Kidney glomerular epithelial cell (primary cell): ENCODE measurements around the gene RNF214.
"Not testable (repeated sequence)": the region's sequence is repeated elsewhere in the genome, so short reads cannot be mapped to it uniquely, and the experiment has no call there.

Experiments
- DNase-seq: peaks from one replicate; lab custom pipeline; 2025; lab: John Stamatoyannopoulos, UW

The RNF214 gene

DNA sequence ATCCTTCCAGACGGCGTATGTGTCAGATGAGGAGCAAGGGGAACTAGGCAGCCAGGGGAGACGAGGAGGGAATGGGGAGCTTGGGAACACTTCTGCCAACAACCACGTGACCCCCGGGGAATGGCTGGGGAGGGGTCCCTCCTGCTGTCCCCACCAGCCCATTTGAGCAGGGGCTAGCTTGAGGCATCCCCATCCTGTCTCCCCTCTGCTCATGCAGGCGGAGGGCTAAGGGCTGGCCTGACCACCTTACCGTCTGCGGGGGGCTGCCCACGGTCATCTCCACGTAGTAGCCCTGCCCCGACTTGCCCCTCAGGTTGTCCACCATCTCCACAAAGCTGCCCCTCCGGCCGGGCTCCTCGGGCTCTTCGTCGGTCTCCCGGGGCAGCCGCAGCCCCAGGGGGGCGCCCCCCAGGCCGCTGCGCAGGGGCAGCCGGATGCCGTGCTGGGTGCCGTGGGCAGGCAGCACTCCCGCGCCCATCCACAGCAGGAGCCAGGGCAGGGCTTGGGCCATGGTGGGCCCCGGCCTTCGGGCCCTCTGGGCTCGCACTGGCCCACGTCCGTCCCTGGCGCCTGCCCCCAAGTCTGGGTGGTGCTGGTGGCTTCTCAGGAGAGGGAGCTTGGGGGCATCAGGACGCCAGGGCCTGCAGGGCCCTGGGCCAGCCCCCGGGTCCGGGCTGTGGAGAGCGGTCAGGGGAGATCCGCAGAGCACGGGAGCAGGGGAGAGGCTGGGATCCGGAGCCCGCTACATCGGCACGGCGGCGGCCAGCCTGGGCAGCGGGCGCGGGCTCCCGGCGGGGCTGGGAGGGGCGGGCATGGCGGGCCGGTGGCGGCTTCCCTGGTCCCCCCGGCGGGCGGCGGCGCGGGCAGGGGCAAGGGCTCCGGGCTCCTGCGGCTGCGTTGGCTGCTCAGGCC lies 83.1 kb downstream of the RNF214 start:
- no peak for DNase-seq

DNA sequence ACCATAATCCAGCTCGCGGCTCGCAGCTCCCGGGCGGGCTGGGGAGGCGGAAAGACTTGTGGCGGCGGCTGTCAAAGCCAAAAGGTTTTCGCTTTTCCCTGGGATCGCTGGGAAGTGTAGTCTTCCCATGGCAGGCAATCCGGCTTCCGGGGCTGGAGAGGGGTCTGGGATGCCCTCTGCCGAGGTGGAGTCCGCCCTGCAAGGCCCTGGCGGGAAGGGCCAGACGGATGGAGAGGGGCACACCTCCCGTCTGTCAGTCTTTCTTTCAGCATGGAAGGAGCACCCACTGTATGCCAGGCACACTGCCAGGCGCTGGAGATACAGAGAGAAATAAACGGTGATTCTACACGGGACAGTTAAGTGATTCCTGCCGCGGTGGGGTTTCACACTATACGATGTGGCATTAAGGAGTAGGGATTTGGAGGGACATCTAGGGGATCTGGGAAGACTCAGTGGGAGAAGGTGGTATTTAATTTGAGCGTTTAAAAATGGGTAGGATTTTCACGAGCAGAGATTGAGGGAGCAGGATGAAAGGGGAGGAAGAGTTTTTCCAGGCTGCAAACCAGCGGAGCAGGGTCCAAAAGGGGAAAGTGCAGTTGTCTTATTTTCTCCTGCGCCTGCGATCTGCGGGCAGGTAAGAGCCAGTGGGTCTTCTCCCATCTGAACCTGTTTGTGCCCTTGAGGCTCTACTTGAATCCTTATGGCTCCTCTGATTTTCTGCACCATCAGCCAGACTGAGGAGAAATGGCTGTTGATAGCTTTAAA lies 83.9 kb downstream of the RNF214 start, which contains the start of gene BACE1:
BACE1 (minus strand) TSS at position 60 of the 765 bp plus-strand sequence. CDS start 461 bp downstream, outside the sequence.
- peak; percentile 60 for DNase-seq

DNA sequence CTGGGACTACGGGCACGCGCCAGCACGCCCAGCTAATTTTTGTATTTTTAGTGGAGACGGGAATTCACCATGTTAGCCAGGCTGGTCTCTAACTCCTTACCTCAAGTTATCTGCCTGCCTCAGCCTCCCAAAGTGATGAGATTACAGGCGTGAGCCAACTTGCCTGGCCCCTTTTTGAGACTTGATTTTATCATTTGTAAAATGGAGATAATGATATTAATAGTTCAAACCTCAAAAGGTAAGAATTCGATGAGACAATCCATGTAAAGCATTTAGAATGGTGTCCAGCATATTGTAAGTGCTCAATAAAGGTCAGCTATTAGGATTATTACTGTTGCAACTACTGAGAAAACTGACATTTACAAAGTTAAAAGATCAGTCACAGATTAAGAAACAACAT lies 86.3 kb downstream of the RNF214 start:
- no peak for DNase-seq

DNA sequence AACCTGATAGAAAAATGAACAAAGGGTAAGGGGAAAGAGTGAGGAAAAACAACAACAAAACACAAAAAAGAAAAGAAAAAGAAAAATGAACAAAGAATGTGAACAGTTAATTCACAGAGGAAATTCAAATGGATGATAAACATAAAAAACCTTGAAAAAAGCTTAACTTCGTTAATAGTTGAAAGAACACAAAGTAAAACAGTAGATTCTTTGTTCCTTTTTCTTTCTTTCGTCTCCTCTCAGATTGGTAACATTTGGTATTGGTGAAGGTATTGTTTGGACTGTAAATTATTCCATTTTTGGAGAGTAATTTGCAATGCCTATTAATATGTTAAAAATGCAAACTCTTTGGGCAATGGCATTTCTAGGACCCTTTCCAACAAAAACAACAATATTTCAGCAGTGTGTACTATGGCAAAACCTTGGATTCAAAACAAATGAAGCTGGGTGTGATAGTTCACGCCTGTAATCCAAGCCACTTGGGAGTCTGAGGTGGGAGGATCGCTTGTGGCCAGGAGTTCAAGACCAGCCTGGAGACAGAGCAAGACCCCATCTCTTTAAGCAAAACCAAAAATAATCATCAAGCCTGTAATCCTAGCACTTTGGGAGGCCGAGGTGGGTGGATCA lies 86.9 kb downstream of the RNF214 start:
- DNase-seq = peak; percentile 40

DNA sequence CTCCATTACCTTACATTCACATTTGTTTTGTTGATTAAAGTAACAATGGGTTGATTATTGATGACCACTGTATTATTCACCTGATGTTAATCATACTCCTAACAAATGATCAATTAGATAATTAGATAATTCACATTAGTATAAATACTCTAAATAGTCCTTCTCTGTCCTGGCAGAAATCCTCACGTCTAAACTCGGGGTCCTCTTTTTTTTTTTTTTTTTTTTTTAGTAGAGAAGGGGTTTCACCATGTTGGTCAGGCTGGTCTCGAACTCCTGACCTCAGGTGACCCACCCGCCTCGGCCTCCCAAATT lies 94.7 kb downstream of the RNF214 start:
- not testable (repeated sequence) for DNase-seq

DNA sequence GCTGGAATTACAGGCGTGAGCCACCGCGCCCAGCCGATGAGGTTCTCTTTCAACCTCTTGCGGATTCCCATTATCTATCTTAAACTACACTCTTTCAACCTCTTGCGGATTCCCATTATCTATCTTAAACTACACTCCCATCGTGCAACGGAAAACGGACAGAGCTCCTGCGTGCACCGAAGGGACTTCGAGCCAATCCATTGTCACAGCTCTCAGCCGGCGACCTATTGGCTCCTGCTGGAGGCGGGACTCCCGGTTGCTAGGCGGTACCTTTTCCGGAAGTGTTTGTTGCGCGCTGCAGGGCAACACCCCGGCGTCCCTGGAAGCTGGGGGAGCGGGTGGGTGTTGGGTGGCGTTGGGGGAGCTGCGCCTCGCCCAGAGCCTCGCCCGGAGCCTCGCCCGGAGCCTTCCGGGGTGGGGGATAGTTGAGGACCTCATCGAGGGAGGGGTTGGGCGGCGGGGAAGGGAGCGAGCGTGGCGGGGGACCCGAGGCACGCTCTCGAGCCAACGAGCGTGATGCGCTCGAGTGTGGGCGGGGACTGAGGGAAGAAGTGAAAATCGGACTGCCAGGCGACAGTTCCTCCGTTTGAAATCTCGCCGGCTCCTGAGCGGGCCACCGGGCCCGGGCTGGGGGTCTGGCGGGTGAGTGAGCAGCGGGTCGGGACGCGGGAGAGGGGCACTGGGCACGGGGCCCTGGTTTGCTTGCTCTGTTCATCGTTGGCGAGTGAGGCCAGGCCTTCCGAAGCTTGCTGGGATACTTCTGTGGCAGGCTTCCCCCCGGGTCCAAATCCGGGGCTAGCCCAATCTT lies 95.3 kb downstream of the RNF214 start, which contains the start of gene CEP164:
CEP164 (plus strand) TSS at position 288 of the 808 bp plus-strand sequence. CDS start 10,733 bp downstream, outside the sequence.
- DNase-seq = peak; percentile 90

DNA sequence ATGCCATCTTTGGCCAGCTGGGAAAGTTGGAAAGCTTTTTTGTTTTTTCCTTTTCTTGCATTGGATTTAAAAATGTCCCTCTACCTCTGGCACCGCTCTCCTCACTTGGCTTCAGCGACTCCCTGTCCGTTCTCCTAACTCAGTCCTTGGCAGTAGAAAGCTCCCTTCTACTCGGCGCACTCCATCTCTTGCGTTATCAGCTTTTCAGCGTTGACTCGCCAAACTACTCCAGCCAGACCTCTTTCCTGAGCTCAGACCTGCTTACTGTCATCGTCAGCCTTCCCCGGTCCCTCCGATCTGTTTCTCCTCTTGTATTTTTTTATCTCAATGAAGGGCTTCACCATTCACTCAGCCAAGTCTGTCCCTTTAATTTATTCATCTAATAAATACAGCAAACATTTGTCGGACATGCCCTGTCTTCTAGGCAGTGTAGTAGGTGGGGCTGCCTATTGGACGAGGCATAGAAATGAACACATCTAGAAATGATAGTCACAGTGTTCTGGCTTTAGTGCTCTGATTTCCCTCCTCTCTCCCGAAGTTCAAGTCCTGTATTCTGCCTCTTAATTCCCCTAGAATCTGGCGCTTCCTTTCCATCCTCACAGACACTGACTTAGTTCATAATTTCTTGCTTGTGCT lies 96.0 kb downstream of the RNF214 start:
- no peak for DNase-seq

DNA sequence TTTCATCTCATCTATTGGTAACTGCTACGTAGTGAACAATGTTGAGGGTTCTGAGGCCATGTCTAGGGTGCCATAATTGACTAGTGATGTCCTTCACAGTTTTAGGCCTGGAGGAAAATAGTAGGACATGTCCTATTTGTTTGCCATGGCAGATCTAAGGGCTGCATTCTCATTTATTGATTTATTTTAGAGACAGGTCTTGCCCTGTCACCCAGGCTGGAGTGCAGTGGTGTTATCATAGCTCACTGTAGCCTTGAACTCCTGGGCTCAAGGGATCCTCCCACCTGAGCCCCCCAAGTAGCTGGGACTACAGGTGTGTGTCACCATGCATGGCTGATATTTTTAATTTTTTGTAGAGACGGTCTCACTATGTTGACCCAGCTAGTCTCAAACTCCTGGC lies 100.4 kb downstream of the RNF214 start:
- DNase-seq = no peak

DNA sequence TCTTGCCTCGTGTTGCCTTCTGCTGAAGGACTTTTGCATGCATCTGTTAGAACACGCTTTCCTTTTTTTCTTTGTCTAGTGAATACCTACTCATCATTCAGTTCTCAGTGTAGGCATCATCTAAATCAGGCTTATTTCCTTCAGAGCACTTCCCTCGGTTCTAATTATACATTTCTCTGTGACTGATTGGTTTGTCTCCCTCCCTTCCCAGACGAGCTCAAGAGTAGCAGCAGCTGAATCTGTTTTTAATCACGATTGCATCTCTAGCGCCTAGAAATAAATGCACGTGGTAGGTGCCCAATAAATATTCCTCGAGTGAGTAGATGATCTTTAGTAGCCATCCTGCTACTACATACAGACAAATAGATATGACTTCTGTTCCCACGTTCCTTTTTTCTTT lies 101.4 kb downstream of the RNF214 start:
- DNase-seq = no peak

DNA sequence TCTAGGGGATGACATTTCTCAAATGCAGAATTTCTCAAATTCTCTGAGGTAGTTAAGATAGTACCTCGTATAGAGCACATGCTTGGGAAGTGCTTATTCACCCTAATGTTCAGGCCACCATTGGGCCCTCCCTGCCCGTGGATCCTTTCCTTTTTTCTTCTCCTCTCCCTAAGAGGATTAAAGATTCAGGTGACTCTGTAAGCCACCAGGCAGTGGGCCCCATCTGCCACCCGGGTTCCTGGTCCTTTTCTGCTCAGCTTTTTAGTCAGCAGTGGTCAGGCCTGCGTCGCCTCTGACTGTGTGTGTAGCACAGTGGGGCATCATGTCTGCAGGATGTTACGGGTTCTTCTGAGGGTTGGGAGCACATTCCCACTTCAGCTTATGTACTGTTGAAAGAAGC lies 102.4 kb downstream of the RNF214 start:
- DNase-seq = no peak

DNA sequence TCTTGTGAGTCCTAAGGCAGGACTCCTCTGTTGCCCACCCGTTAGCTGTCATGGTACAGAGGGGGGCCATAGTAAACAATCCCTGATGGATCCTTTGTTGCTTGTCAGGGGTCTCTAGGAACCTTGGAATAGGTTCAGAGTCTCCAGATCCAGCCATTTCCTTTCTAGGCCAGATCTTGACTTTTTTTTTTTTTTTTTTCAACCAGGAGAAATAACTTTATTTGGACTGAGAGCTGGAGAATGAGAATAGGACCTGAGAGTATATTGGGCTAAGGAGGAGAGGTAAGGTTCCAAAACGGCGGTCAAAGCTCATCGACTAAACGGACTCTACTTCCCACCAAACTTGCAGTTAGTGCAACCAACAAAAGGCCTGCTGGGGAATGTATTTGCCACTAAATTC lies 102.9 kb downstream of the RNF214 start:
- no peak for DNase-seq
